Peyer's patch (tissue), 4 donors: ENCODE results near the gene FBXL16. TPM values are rescaled to one million over a fixed set of nuclear protein-coding genes. Genes with fewer than 3 reads are reported as not detected.
A peak's percentile ranks its signal among the peaks of the same experiment; 100 is the strongest.

Source experiments
- DNase-seq, 3 donors: peaks; one replicate each; pipeline ENCODE4 v3.0.0-alpha.2; 2017 to 2019
- H3K27ac ChIP-seq, 4 donors: fragments of 200-600 bp; sonication (generic); one replicate each; pipeline ENCODE4 v1.5.1; 2016 to 2019
- H3K27me3 ChIP-seq, 2 donors: fragments of 200-600 bp; sonication (generic); one replicate each; pipeline ENCODE4 v1.5.1; 2019
- H3K36me3 ChIP-seq, 3 donors: fragments of 200-600 bp; sonication (generic); one replicate each; pipeline ENCODE4 v1.5.1; 2016 to 2019
- H3K4me1 ChIP-seq, 4 donors: fragments of 200-600 bp; sonication (generic); one replicate each; pipeline ENCODE4 v1.5.1; 2016 to 2019
- H3K4me3 ChIP-seq, 4 donors: fragments of 200-600 bp; sonication (generic); 1 replicate in 3 of 4; 2 replicates in 1 of 4; pipeline ENCODE4 v1.5.1; 2016 to 2019; ENCODE audit warnings: mild to moderate bottlenecking in 1 of 4
- H3K9me3 ChIP-seq, 4 donors: fragments of 200-600 bp; sonication (generic); one replicate each; pipeline ENCODE4 v1.5.1; 2016 to 2019; ENCODE audit warnings: mild to moderate bottlenecking in 1 of 4
- POLR2A ChIP-seq, 2 donors: fragments of 450-650 bp; IDR thresholded peaks; one replicate each; pipeline ENCODE4 v1.5.1; 2017; ENCODE audit warnings: antibody characterized with exemption in 2 of 2, mild to moderate bottlenecking in 2 of 2, moderate library complexity in 2 of 2
- total RNA-seq, 4 donors: library from RNA; depleted of rRNA; stranded (reverse); fragments of >200 nt; gene quantifications; one replicate each; pipeline ENCODE4 v1.1.0, GENCODE V29; 2016
- TF ChIP-seq, protein P1 (sequence below), 6 experiments: fragments of 450-650 bp in 4 of 6; fragments of 200-600 bp in 2 of 6; sonication (generic) in 1 of 6; IDR thresholded peaks; one replicate each; pipeline ENCODE4 v1.5.1; 2017 to 2019; ENCODE audit warnings: antibody characterized with exemption in 6 of 6, mild to moderate bottlenecking in 3 of 6, moderate library complexity in 1 of 6

FBXL16 gene
- total RNA-seq, 4 donors from 2014 or later: 1.4 to 2.5 (median 1.9) TPM

DNA sequence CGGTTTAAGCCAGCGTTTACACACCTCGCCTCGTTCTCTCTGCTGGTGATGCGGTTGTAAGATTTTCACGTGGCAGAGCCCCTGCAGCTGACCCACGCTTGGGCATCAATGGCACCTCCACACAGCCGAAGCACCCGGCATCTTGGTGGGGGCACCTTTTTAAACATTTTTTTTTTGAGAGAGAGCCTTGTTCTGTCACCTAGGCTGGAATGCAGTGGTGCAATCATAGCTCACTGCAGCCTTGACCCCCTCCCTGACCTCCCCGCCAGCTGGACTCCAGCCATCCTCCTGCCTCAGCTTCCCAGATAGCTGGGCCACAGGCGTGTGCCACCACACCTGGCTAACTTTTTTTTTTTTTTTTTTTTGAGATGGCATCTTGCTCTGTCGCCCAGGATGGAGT lies 51.6 kb downstream of the FBXL16 start:
- peaks cover 0 to 16% (median 5%) of the 10 kb centered on the region in 4 donors for H3K4me1 ChIP-seq
- DNase-seq: no peak

DNA sequence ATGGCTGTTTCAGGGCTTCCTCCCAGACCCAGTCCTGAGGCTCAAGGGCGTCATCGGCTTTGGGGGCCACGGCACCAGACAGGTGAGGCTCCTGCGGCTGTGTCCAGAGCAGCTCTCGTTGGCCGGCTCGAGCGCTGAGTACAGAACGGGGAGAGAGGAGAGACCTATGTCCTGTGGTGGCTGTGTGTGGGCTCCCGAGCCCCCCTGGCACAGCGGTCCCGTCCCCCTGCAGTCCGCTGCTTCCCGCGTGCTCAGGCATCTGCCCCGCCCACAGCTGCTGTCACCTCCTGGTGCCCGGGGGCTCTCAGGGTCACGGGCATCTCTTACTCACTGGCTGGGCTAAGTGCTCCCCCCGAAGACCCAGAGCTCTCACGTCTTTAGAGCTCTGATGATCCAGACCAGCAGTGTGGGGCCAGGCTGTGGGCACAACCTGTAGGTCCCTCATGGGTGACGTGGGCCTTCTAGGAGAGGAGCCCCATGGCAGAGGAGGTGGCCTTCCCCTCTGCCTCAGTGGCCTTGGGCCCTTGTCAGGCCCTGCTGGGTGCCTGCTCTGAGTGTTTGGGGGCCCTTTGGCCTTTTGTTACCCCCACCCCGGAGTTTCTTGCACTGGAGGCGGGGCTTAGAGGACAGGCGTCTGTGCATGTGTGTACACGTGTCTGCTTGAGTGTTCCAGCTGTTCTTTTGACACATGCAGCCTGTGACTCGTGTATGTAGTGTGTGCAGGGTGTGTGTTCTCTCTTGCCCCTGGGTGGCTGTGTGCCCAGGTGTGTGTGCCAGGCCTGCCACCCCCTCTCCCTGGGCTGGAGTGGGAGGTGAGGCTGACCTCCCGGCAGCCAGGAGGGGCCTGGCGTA lies 52.9 kb downstream of the FBXL16 start:
- Histone ChIP-seq H3K27ac (no peak overlapping the region), H3K4me3 (no peak overlapping the region), H3K4me1 (peaks cover 0 to 25% (median 12%) of the 10 kb centered on the region in 4 donors), H3K36me3 (peaks cover 0 to 10% (median 0%) of the 10 kb centered on the region in 3 donors), H3K27me3 (no peaks in the 10 kb centered on the region), H3K9me3 (no peaks in the 10 kb centered on the region)
- DNase-seq: no peak
- TF ChIP-seq POLR2A (IDR thresholded peaks at IDR 0.05): no peak
- TF ChIP-seq, protein P1, sequence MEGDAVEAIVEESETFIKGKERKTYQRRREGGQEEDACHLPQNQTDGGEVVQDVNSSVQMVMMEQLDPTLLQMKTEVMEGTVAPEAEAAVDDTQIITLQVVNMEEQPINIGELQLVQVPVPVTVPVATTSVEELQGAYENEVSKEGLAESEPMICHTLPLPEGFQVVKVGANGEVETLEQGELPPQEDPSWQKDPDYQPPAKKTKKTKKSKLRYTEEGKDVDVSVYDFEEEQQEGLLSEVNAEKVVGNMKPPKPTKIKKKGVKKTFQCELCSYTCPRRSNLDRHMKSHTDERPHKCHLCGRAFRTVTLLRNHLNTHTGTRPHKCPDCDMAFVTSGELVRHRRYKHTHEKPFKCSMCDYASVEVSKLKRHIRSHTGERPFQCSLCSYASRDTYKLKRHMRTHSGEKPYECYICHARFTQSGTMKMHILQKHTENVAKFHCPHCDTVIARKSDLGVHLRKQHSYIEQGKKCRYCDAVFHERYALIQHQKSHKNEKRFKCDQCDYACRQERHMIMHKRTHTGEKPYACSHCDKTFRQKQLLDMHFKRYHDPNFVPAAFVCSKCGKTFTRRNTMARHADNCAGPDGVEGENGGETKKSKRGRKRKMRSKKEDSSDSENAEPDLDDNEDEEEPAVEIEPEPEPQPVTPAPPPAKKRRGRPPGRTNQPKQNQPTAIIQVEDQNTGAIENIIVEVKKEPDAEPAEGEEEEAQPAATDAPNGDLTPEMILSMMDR (IDR thresholded peaks at IDR 0.05): no peak

More for the DNA sequence above, 51.6 kb downstream of the FBXL16 start:
- Histone ChIP-seq H3K36me3 (peaks cover 0 to 17% (median 0%) of the 10 kb centered on the region in 3 donors), H3K4me3 (no peak overlapping the region), H3K9me3 (no peaks in the 10 kb centered on the region), H3K27ac (no peak overlapping the region), H3K27me3 (no peaks in the 10 kb centered on the region)
- TF ChIP-seq, protein P1 (IDR thresholded peaks at IDR 0.05): no peak
- TF ChIP-seq POLR2A (IDR thresholded peaks at IDR 0.05): no peak

DNA sequence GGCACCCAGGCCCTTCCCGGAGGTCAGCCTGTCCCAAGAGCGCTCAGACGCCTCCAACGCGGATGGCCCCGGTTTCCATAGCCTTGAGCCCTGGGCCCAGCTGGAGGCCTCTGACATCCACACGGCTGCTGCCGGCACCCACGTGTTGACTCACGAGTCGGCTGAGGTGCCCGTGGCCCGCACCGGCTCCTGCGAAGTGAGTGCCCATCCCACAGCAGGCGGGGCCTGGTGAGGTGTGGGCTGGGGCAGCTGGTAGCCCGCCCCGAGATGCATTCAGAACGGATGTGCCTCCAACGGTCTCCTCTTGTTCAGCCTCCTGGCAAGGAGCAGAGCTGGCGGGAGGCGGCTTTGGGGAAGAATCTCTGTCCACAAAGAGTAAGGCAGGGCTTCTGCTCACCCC lies 53.8 kb downstream of the FBXL16 start:
- Histone ChIP-seq H3K9me3 (no peaks in the 10 kb centered on the region), H3K27me3 (no peaks in the 10 kb centered on the region), H3K36me3 (peaks cover 0 to 6% (median 0%) of the 10 kb centered on the region in 3 donors), H3K27ac (no peak overlapping the region), H3K4me3 (no peak overlapping the region), H3K4me1 (peaks cover 0 to 33% (median 17%) of the 10 kb centered on the region in 4 donors)
- no peak for DNase-seq
- TF ChIP-seq, protein P1 (IDR thresholded peaks at IDR 0.05): no peak
- no peak for TF ChIP-seq POLR2A (IDR thresholded peaks at IDR 0.05)

DNA sequence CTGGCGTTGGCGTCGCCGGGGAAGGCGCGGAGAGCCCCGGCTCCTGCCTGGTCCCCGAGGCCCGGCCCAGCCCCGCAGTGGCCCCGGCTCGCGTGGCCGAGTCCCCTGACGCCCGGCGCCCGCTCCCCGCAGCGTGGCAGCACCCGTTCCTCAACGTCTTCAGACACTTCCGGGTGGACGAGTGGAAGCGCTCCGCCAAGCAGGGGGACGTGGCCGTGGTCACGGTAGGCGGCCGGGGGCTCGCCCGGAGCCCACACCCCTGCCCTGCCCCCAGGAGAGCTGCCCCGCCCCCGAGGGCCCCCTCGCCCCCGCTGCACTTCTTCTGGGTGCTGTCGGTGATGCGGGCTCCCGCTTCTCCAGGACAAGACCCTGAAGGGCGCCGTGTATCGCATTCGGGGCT lies 56.0 kb downstream of the FBXL16 start:
- DNase-seq: no peak
- H3K4me3 ChIP-seq: peak overlapping the region; percentile 65 to 80 (median 76)
- peaks cover 0 to 6% (median 0%) of the 10 kb centered on the region in 3 donors for H3K36me3 ChIP-seq
- no peaks in the 10 kb centered on the region for H3K9me3 ChIP-seq
- peaks cover 0 to 53% (median 17%) of the 10 kb centered on the region in 4 donors for H3K4me1 ChIP-seq
- H3K27ac ChIP-seq: peak overlapping the region in 3 of 4 donors; percentile 90 to 95 (median 95)
- TF ChIP-seq POLR2A (IDR thresholded peaks at IDR 0.05): no peak
- TF ChIP-seq, protein P1 (IDR thresholded peaks at IDR 0.05): no peak
- no peaks in the 10 kb centered on the region for H3K27me3 ChIP-seq

DNA sequence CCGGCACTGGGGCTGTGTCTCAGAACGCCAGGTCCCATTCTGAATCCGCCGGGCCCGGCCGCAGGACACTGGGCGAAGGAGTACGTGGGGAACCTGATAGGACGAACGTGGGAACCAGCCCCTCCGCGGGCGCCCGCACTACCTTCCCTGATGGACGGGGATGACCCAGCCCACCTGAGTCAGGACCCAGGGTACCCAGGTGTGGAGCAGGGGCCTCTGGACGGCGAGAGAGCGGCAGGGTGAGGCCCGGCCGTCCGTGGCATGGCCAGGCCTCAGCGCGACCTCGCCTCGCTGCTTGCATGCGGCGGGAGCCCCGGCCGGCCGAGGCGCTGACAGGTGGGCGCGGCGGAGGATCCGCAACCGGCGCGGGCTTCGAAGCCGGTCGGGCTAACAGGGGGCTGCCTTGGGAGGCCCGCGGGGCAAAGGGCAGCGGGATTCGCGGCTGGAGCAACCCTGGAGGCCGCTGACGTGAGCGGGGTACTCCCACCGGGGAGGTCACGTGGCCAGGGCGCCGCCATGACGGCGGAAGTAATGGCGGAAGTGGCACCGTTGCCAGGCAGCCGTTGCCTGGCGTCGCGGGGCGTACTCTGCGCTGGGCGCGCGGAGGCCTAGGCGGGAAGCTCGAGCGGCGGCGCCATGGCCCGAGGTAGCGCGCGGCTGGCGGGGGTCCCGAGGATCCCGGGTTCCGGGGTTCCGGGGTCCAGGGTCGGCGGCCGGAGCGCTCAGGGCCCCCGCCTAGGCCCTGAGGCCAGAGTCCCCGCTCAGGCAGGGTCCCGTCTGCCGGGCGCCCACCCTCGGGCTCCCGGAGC lies 56.6 kb downstream of the FBXL16 start, which contains the start of gene WDR90:
Gene WDR90, plus strand, starts transcription at position 585 of the 809 bp plus-strand sequence. Its CDS starts 52 bp downstream, at position 637.
- peak; percentile 57 to 83 for TF ChIP-seq POLR2A (IDR thresholded peaks at IDR 0.05)
- TF ChIP-seq, protein P1 (IDR thresholded peaks at IDR 0.05): no peak
- peaks cover 0 to 6% (median 0%) of the 10 kb centered on the region in 3 donors for H3K36me3 ChIP-seq

More for the DNA sequence above, 56.6 kb downstream of the FBXL16 start, which contains the start of gene WDR90:
- Histone ChIP-seq H3K27me3 (no peaks in the 10 kb centered on the region), H3K9me3 (no peaks in the 10 kb centered on the region), H3K4me1 (peaks cover 0 to 60% (median 17%) of the 10 kb centered on the region in 4 donors), H3K27ac (peak within 1 kb of the TSS; percentile 90 to 98 (median 95)), H3K4me3 (peak within 1 kb of the TSS; percentile 65 to 80 (median 76))
- peak; percentile 92 to 98 (median 97) for DNase-seq
